H9 (cell line): Measurements from ENCODE around the gene HSPB1. TPM values are rescaled to one million over a fixed set of nuclear protein-coding genes. Genes with fewer than 3 reads are reported as not detected.

Experiments
- DNase-seq: peaks from one replicate; pipeline ENCODE4 v3.0.0-alpha.2; 2017
- H2AFZ ChIP-seq: one replicate; pipeline ENCODE4 v1.6.1; 2013; ENCODE audit warnings: mild to moderate bottlenecking, low read length, control low read depth, moderate library complexity
- H2AK5ac ChIP-seq: 2 replicates; pipeline ENCODE4 v1.6.1; 2013; ENCODE audit warnings: low read length, control low read depth, mixed read lengths; ENCODE audit not compliant: insufficient read length
- H2BK120ac ChIP-seq: one replicate; pipeline ENCODE4 v1.6.1; 2013; ENCODE audit warnings: low read depth, mild to moderate bottlenecking, low read length, control low read depth, inconsistent platforms; ENCODE audit not compliant: poor library complexity, severe bottlenecking
- H2BK12ac ChIP-seq: 2 replicates; pipeline ENCODE4 v1.6.1; 2013; ENCODE audit warnings: low read length, control low read depth, mixed read lengths, low read depth; ENCODE audit not compliant: insufficient read length
- H2BK15ac ChIP-seq: 2 replicates; pipeline ENCODE4 v1.6.1; 2013; ENCODE audit warnings: low read depth, low read length, control low read depth
- H2BK20ac ChIP-seq: one replicate; pipeline ENCODE4 v1.6.1; 2013; ENCODE audit warnings: low read depth, mild to moderate bottlenecking, low read length, control low read depth, inconsistent platforms; ENCODE audit not compliant: poor library complexity, severe bottlenecking
- H2BK5ac ChIP-seq: 2 replicates; pipeline ENCODE4 v1.6.1; 2013; ENCODE audit warnings: low read length, control low read depth, mixed read lengths; ENCODE audit not compliant: insufficient read length
- H3K14ac ChIP-seq: 2 replicates; pipeline ENCODE4 v1.6.1; 2013; ENCODE audit warnings: low read length, control low read depth; ENCODE audit not compliant: insufficient read depth
- H3K18ac ChIP-seq: 2 replicates; pipeline ENCODE4 v1.6.1; 2013; ENCODE audit warnings: low read depth, mild to moderate bottlenecking, mixed read lengths, low read length, control low read depth; ENCODE audit not compliant: insufficient read length
- H3K23ac ChIP-seq: 2 replicates; pipeline ENCODE4 v1.6.1; 2013; ENCODE audit warnings: low read length, control low read depth, mixed read lengths, low read depth; ENCODE audit not compliant: insufficient read length
- H3K23me2 ChIP-seq: 2 replicates; pipeline ENCODE4 v1.6.1; 2013; ENCODE audit warnings: low read depth, mild to moderate bottlenecking, mixed read lengths, low read length, control low read depth; ENCODE audit not compliant: insufficient read length, poor library complexity, severe bottlenecking
- H3K27ac ChIP-seq: 2 replicates; pipeline ENCODE4 v1.5.1; 2013; ENCODE audit warnings: low read length, control low read depth, mixed read lengths, low read depth; ENCODE audit not compliant: insufficient read length
- H3K27me3 ChIP-seq: 2 replicates; pipeline ENCODE4 v1.6.1; 2013; ENCODE audit warnings: low read length, control low read depth, inconsistent platforms; ENCODE audit not compliant: insufficient read depth
- H3K4ac ChIP-seq: 2 replicates; pipeline ENCODE4 v1.6.1; 2013; ENCODE audit warnings: low read depth, mild to moderate bottlenecking, control low read depth, inconsistent platforms, low read length, moderate library complexity
- H3K4me1 ChIP-seq: 2 replicates; pipeline ENCODE4 v1.6.1; 2013; ENCODE audit warnings: low read length, control low read depth, inconsistent platforms; ENCODE audit not compliant: insufficient read depth
- H3K4me2 ChIP-seq: 2 replicates; pipeline ENCODE4 v1.6.1; 2013; ENCODE audit warnings: low read length, control low read depth, mixed read lengths; ENCODE audit not compliant: insufficient read length, insufficient read depth
- H3K56ac ChIP-seq: 2 replicates; pipeline ENCODE4 v1.6.1; 2013; ENCODE audit warnings: low read depth, mild to moderate bottlenecking, mixed read lengths, low read length, control low read depth; ENCODE audit not compliant: insufficient read length
- H3K79me1 ChIP-seq: 2 replicates; pipeline ENCODE4 v1.6.1; 2013; ENCODE audit warnings: low read depth, mild to moderate bottlenecking, moderate library complexity, low read length, control low read depth, inconsistent platforms; ENCODE audit not compliant: insufficient read depth, poor library complexity, severe bottlenecking
- H3K79me2 ChIP-seq: 2 replicates; pipeline ENCODE4 v1.6.1; 2013; ENCODE audit warnings: low read length, control low read depth, inconsistent platforms; ENCODE audit not compliant: insufficient read depth
- H3K9ac ChIP-seq: 2 replicates; pipeline ENCODE4 v1.6.1; 2013; ENCODE audit warnings: low read length, control low read depth, mixed read lengths; ENCODE audit not compliant: insufficient read length; ENCODE audit errors: extremely low read depth
- H3K9me3 ChIP-seq: one replicate; pipeline ENCODE4 v1.6.1; 2013; ENCODE audit warnings: low read depth, low read length, inconsistent platforms; ENCODE audit not compliant: control insufficient read depth
- H3T11ph ChIP-seq: one replicate; pipeline ENCODE4 v1.6.1; 2013; ENCODE audit warnings: mild to moderate bottlenecking, low read length, control low read depth, inconsistent platforms
- H4K20me1 ChIP-seq: one replicate; pipeline ENCODE4 v1.6.1; 2013; ENCODE audit not compliant: control insufficient read depth, insufficient read length, insufficient read depth
- H4K5ac ChIP-seq: 2 replicates; pipeline ENCODE4 v1.6.1; 2013; ENCODE audit warnings: low read depth, mild to moderate bottlenecking, mixed read lengths, low read length, control low read depth; ENCODE audit not compliant: insufficient read length
- H4K8ac ChIP-seq: replicated peaks from 2 replicates; pipeline ENCODE4 v1.6.1; 2013; ENCODE audit warnings: low read length, control low read depth, mixed read lengths, low read depth; ENCODE audit not compliant: insufficient read length
- H4K91ac ChIP-seq: 2 replicates; pipeline ENCODE4 v1.6.1; 2013; ENCODE audit warnings: low read depth, mild to moderate bottlenecking, moderate library complexity, mixed read lengths, low read length, control low read depth; ENCODE audit not compliant: insufficient read length
- H3K27ac Mint-ChIP-seq, 3 experiments: 2 replicates in 2 of 3; 3 replicates in 1 of 3; pipeline ENCODE4 v1.8.0; 2020 to 2021; ENCODE audit warnings: mixed read lengths in 3 of 3, mild to moderate bottlenecking in 1 of 3, moderate library complexity in 1 of 3
- H3K27me3 Mint-ChIP-seq: 2 replicates; pipeline ENCODE4 v1.8.0; 2021; ENCODE audit warnings: low read depth, mild to moderate bottlenecking, moderate library complexity, mixed read lengths
- H3K36me3 Mint-ChIP-seq, 3 experiments: 2 replicates in 2 of 3; 3 replicates in 1 of 3; pipeline ENCODE4 v1.8.0; 2020 to 2021; ENCODE audit warnings: low read depth in 3 of 3, mixed read lengths in 3 of 3; ENCODE audit not compliant: insufficient read depth in 1 of 3
- H3K4me1 Mint-ChIP-seq, 2 experiments: 2 replicates each; pipeline ENCODE4 v1.8.0; 2020; ENCODE audit warnings: mixed read lengths in 2 of 2
- H3K4me3 Mint-ChIP-seq, 2 experiments: 2 replicates in 1 of 2; 3 replicates in 1 of 2; pipeline ENCODE4 v1.8.0; 2020 to 2021; ENCODE audit warnings: mild to moderate bottlenecking in 2 of 2, mixed read lengths in 2 of 2, moderate library complexity in 1 of 2
- H3K9me3 Mint-ChIP-seq, 2 experiments: 2 replicates in 1 of 2; 3 replicates in 1 of 2; pipeline ENCODE4 v1.8.0; 2020; ENCODE audit warnings: mild to moderate bottlenecking in 2 of 2, mixed read lengths in 2 of 2, moderate library complexity in 1 of 2
- WGBS: extraction: QIAGEN DNeasy Blood & Tissue Kit; methylation state at CpG from one replicate; pipeline ENCODE4 v1.1.7; 2013; ENCODE audit warnings: missing lambda C conversion rate, low lambda C conversion rate, mixed read lengths; ENCODE audit not compliant: insufficient read length; ENCODE audit errors: extremely low coverage; 5-methylcytosine and 5-hydroxymethylcytosine counted together
- total RNA-seq: library from RNA; stranded (reverse); gene quantifications from 2 replicates; pipeline ENCODE4 v1.2.1, GENCODE V29; 2021
- TF ChIP-seq, protein P1 (sequence below): fragments of 200-600 bp; sonication (generic); conservative IDR thresholded peaks from 3 replicates; pipeline ENCODE4 v1.8.0; 2021; ENCODE audit warnings: antibody characterized with exemption, mild to moderate bottlenecking

Gene HSPB1
- total RNA-seq, 1 experiment from 2014 or later, result 186 TPM

GRCh38 chr7:76281706-76282343 is 20.6 kb upstream of the HSPB1 start:
- TF ChIP-seq, protein P1, sequence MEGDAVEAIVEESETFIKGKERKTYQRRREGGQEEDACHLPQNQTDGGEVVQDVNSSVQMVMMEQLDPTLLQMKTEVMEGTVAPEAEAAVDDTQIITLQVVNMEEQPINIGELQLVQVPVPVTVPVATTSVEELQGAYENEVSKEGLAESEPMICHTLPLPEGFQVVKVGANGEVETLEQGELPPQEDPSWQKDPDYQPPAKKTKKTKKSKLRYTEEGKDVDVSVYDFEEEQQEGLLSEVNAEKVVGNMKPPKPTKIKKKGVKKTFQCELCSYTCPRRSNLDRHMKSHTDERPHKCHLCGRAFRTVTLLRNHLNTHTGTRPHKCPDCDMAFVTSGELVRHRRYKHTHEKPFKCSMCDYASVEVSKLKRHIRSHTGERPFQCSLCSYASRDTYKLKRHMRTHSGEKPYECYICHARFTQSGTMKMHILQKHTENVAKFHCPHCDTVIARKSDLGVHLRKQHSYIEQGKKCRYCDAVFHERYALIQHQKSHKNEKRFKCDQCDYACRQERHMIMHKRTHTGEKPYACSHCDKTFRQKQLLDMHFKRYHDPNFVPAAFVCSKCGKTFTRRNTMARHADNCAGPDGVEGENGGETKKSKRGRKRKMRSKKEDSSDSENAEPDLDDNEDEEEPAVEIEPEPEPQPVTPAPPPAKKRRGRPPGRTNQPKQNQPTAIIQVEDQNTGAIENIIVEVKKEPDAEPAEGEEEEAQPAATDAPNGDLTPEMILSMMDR, result no peak
- Histone ChIP-seq H4K91ac (no peak overlapping the region), H2BK120ac (no peak overlapping the region), H3K56ac (no peak overlapping the region), H3K4me2 (peak overlapping the region; percentile 63), H4K8ac (no peak overlapping the region), H2BK15ac (no peak overlapping the region), H3K9ac (no peak overlapping the region), H3K79me1 (no peaks in the 10 kb centered on the region), H3K27ac (no peak overlapping the region), H3K79me2 (no peaks in the 10 kb centered on the region), H2BK20ac (no peak overlapping the region), H2BK12ac (no peak overlapping the region), H3K14ac (no peak overlapping the region), H3K23ac (no peak overlapping the region), H3K18ac (no peak overlapping the region), H2AFZ (no peak overlapping the region), H2BK5ac (no peak overlapping the region), H3K23me2 (peaks cover 8% of the 10 kb centered on the region), H4K5ac (no peak overlapping the region), H3K27me3 (peaks cover 7% of the 10 kb centered on the region; the same call in 1 of the 2 replicates), H3T11ph (no peak overlapping the region), H3K4ac (no peak overlapping the region), H4K20me1 (no peaks in the 10 kb centered on the region), H2AK5ac (no peak overlapping the region), H3K4me1 (no peaks in the 10 kb centered on the region), H3K9me3 (no peaks in the 10 kb centered on the region)
- peak; percentile 40 for DNase-seq
- H3K27ac Mint-ChIP-seq, result peak overlapping the region in 1 of 3 experiments; percentile 37; a peak in 2 of 7 replicates
- peaks cover 6 to 23% (median 9%) of the 10 kb centered on the region in 3 experiments for H3K36me3 Mint-ChIP-seq
- peak overlapping the region; percentile 72 to 96 for H3K4me3 Mint-ChIP-seq
- H3K4me1 Mint-ChIP-seq, result peaks cover 11 to 30% of the 10 kb centered on the region in 2 experiments
- H3K27me3 Mint-ChIP-seq, result peaks cover 75% of the 10 kb centered on the region
- no CpG with 5 or more reads among the region's 36 CpGs for WGBS
- peaks cover 0 to 2% of the 10 kb centered on the region in 2 experiments; a peak in 2 of 5 replicates for H3K9me3 Mint-ChIP-seq
